DMS114 treated with DMSO at 0.1 percent for 48 hours (cell line): Measurements from ENCODE around the gene S100A4.
"Not testable (repeated sequence)": the region's sequence is repeated elsewhere in the genome, so short reads cannot be mapped to it uniquely, and the experiment has no call there.

Experiments used
- DNase-seq: peaks from one replicate; lab custom pipeline; 2025; ENCODE audit not compliant: unreplicated experiment; lab: John Stamatoyannopoulos, UW

The S100A4 gene

DNA sequence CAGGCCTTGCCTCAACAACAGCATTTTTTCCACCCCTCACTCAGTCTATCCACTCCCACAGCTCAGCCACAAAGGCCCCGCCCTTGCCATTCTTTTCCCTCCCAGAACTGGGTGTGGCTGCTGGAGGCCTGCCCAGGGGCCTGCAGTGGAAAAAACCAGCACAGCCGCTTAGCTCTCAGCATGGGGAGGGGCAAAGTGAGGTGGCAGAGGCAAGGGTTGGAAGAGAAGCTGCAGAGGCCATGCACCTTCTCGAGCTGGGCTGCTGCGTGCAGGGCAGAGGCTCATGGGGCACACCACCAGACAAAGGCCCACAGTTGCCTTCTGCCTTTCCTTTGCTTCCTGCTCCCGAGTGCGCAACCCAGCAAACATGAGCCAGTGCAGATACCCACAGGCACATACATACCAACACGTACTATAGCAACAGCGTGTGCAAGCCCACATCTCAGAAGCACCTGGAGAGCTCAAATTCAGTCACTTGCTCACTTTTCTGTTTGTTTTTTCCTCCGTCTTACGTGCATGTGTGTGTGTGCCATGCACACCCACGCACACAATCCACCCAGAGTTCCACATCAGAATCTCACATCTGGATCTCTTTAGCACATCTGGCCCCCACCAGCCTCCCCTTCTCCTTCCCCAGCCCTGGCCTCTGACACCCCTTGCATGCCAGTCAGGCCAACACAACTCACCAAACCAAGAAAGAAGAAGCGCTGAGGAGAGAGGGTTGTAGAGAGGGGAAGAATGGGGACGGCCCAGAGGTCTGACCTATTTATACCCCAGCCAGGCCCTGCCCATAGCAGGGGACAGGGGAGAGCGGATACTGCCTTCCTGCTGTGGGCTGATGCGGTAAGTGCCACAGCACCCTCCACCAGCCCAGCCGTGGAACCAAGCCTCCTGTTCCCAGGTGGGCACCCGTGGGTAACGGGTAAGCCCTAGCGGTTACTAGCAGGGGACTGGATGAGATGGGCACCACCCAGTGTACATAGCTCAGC lies at the start of gene S100A4:
TSS of gene S100A4 (minus strand) at position 740 of the 989 bp plus-strand sequence. CDS start 1,012 bp downstream, outside the sequence.
- DNase-seq = no peak

DNA sequence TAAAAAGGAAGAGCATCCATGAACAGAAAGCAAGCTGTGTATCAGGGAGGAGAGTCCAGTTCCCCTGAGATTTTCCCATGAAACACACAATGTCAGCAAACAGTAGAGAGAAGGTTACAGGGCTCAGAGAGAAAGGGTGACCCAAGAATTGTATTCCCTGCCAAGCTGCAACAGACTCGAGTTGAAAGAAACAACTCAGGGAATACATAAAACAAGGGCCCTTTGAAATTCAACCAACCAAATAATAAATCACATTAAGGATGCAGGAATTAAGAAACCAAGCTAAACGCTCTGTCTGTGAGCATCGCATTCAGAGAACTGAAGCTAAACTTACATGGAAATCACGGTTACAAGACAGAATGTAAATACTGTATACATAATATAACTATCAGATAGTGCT lies 47.1 kb upstream of the S100A4 start:
- no peak for DNase-seq

DNA sequence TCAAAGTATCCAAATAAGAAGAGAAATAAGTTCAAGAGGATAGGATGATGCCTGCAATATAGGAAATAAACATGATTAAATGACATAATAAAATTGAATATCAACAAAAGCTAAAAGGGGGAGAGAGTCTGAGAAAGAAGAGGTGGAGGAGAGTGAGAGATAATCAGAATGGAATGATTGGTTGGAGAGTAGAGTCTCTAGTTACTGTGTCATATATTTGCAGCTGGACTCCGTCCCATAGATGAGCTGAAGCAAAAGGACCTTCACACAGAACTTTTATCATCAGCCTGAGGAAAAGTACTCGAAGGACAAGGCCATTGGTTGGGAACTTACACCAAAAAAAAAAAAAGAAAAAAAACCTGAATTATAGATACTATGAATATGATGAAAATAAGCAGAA lies 42.9 kb upstream of the S100A4 start:
- no peak for DNase-seq

DNA sequence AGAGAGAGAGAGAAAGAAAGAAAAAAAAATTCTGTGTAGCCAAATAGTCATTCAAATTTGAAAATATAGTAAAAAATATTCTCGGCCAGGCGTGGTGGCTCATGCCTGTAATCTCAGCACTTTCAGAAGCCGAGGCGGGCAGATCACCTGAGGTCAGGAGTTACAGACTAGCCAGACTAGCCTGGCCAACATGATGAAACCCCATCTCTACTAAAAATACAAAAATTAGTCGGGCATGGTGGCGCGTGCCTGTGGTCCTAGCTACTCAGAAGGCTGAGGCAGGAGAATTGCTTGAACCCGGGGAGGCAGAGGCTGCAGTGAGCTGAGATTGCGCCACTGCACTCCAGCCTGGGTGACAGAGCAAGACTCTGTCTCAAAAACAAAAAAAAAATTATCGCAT lies 42.4 kb upstream of the S100A4 start:
- not testable (repeated sequence) for DNase-seq

DNA sequence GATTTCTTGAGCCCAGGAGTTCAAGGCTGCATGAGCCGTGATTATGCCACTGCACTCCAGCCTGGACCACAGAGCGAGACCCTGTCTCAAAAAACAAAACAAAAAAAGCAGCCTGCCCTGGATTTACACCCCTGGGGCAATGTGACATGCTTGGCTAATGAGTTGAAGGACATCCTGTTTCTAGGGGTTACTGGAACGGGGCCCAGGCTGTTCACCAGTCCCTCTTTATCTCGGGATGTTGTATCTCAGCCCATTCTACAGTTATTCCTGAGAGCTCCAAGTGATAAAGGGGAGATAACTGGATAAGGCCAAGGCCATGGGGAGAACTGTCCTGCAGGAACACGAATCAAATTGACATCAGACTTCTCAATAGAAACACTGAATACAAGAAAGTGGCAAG lies 41.7 kb upstream of the S100A4 start:
- no peak for DNase-seq

DNA sequence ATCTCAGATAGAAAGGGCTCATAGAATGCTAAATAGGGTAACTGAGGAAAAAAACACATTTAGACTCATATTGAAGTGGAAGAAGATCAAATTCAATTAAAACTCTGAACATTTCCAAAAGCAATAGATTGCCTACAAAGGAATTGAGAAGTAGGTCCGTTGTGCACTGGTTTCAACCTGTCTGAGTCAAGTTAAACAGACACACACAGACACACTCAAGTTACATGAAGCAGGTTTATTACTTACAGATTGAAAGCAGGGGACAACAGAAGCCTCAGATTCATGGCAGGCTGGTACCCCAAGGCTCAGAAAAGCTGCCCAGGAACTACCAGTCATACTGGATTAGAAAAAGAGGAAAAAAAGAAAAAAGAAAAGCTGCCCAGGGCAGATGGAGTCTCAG lies 40.7 kb upstream of the S100A4 start:
- no peak for DNase-seq

DNA sequence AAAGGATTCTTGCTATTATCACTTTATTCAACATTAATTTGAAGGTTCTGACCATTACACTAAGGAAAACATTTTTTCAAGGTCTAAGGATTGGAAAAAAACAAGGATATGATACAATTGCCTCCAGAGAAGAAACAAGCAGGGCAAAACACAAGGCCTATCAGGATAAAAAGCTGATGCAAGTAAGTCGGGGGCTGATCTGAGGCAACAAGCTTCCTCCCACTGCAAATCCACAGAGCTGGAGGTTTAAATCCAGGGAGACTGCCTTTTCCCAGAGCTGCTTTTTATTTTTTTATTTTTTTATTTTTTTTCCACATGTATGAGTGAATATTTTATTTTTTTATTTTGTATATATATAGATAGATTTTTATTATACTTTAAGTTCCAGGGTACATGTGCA lies 39.4 kb upstream of the S100A4 start:
- no peak for DNase-seq

DNA sequence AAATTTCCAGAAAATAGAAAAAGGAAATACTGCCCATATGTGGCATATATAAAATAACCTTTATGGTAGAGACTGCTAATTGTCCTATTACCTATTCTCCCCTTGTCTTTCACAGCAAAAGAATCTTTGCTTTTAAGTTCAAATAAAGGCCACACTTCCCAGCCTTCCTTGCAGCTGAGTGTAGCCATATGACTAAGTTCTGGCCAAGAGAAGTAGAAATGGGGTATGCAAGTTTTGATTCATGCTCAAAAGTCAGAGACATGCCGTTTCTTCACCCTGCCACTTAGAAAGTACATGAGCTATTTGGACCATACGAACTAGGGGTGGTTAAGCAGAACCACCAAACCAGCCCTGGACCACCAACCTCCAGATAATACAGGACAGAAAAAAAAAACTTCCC lies 38.4 kb upstream of the S100A4 start:
- DNase-seq = no peak

DNA sequence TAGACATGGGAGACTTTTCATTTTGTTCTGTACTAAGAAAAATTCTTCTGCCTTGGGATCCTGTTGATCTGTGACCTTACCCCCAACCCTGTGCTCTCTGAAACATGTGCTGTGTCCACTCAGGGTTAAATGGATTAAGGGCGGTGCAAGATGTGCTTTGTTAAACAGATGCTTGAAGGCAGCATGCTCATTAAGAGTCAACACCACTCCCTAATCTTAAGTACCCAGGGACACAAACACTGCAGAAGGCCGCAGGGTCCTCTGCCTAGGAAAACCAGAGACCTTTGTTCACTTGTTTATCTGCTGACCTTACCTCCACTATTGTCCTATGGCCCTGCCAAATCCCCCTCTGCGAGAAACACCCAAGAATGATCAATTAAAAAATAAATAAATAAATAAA lies 37.9 kb upstream of the S100A4 start:
- DNase-seq = not testable (repeated sequence)

DNA sequence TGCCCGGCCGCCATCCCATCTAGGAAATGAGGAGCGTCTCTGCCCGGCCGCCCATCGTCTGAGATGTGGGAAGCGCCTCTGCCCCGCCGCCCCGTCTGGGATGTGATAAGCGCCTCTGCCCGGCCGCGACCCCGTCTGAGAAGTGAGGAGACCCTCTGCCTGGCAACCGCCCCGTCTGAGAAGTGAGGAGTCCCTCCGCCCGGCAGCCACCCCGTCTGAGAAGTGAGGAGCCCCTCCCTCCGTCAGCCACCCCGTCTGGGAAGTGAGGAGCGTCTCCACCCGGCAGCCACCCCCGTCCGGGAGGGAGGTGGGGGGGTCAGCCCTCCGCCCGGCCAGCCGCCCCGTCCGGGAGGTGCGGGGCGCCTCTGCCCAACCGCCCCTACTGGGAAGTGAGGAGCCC lies 37.2 kb upstream of the S100A4 start:
- not testable (repeated sequence) for DNase-seq

DNA sequence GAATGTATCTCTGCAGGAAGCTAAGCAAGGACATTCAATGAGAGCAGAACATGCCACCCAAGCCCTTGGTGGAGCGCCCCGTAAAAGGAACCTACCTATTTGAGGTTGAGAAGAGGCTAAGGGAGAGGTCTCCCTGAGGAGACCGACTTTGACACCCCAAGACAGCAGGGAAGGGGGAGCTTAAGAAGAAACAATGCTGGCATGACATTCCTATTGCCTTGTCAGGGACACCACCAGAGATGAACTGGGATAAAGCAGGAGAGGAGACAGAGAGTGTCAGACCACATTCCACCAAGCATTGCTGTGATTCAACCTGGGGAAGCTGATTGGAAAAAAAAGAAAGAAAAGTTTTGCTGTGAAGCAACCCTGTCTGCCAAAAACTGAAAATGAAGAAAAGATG lies 33.3 kb upstream of the S100A4 start:
- DNase-seq = no peak

DNA sequence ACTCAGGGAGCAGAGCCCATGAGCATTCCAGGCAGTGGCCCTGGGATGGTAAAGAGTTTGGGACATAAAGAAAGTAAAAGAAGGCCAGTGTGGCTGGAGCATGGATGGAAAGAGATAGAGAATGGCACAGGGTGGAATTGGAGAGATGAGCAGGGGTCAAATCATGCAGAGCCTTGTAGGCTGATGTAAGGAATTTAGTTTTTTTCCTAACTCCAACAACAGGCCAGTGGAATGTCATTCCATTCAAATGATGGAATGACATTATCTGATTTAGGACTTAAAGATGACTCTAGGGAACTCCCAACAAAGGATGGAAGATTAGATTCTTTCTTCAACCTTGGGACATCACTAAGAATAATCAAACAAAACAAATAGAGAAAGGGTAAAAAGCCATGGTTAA lies 32.9 kb upstream of the S100A4 start:
- DNase-seq = no peak

DNA sequence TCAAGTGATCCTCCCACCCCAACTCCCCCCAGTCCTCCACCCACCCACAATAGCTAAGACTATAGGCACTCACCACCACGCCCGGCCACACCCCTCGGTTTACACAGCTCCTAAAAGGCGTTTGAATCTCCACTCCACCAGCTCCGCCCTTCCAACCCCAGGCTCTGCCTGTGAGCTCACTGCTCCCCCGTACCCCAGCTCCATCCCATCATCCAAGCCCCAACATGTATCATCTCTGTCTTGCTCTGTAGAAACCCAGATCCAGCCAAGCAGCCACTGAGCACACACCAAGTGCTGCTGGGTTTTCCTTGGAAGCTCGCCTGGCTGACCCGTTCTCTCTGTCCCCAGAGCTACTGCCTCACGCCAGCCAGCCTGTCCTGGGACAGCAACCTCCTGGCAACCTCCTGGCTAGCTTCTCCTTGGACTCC lies 32.0 kb upstream of the S100A4 start:
- no peak for DNase-seq

DNA sequence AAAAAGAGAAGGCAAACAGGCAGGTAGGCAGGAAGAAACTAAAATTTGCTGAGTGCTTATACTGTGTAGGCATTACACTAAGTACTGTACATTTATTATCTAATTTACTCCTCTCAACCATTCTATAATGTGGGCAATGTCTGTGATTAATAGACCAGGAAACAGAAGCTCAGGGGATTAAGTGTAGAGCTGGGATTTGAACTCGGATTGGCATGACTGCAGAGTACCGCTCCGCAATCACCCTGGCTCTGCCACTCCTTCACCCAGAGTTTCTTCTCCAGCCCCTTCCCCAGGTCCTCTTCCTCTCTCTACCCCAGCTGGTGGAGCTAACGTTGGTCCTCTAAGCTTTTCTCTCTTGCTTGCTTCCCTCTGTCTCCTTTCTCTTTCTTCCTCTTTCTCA lies 31.5 kb upstream of the S100A4 start:
- no peak for DNase-seq

DNA sequence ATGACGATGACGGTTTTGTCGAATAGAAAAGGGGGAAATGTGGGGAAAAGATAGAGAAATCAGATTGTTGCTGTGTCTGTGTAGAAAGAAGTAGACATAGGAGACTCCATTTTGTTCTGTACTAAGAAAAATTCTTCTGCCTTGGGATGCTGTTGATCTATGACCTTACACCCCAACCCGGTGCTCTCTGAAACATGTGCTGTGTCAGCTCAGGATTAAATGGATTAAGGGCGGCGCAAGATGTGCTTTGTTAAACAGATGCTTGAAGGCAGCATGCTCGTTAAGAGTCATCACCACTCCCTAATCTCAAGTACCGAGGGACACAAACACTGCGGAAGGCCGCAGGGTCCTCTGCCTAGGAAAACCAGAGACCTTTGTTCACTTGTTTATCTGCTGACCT lies 29.9 kb upstream of the S100A4 start:
- not testable (repeated sequence) for DNase-seq

DNA sequence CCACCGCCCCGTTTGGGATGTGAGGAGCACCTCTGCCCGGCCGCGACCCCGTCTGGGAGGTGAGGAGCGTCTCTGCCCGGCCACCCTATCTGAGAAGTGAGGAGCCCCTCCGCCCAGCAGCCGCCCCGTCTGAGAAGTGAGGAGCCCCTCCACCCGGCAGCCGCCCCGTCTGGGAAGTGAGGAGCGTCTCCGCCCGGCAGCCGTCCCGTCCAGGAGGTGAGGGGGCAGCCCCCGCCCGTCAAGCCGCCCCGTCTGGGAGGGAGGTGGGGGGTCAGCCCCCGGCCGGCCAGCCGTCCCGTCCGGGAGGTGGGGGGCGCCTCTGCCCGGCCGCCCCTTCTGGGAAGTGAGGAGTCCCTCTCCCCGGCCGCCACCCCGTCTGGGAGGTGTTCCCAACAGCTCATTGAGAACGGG lies 29.5 kb upstream of the S100A4 start:
- DNase-seq = not testable (repeated sequence)

DNA sequence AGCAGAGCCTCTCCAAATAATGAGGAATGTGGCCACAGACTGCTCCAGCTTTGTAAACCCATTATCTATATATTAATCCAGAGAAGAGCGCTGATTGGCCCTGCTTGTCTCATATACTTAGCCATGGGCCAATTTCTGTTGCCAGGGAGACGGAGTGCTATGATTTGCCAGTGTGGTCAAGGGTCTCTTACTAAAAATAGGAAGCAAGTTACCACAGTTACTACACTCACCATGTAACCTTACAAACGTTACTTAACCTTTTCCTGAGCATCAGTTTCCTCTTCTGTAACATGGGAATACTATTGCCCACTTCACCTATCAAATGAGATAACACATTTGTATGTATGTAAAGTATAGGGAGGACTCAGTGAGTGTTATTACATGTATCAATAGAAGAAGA lies 27.7 kb upstream of the S100A4 start:
- no peak for DNase-seq

DNA sequence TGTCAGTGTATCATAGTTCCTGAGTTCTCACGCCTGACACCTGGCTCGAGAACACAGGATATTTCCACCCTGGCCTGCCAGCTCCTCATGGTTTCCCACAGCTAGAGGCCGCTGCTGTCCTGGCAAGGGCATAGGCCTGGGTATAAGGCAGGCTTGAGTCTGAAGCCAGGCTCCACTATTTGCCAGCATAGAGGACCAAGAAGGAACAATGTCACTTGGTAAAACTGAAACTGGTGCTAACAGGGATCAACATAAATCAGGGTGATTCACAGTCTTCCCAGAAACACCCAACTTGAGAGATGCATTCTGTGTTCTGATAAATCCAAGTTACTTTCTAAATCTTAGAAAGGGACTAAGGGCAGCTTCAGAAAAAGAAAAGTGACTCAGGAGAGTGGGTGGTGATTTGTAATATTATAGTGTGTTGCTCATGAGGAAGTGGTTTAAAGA lies 27.0 kb upstream of the S100A4 start:
- peak; percentile 60 for DNase-seq

DNA sequence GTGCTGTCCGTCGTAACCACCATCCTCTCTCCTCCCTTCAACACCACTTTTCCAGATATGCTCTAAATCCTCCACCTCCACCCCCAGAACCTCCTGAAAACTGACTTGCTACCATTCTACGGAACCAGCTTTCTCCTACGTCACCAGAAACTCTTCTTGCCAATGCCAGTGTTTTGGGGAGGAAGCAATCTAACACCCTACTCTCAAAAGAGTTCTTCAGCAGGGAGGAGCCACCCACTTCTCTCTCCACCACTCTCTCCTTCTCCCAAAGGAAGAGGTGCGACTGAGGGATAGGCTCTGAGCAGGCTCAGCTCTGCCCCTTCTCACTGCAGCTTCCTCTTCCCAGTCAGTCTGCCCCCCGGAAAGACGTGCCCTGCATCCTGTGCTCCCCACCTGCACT lies 26.1 kb upstream of the S100A4 start:
- no peak for DNase-seq

DNA sequence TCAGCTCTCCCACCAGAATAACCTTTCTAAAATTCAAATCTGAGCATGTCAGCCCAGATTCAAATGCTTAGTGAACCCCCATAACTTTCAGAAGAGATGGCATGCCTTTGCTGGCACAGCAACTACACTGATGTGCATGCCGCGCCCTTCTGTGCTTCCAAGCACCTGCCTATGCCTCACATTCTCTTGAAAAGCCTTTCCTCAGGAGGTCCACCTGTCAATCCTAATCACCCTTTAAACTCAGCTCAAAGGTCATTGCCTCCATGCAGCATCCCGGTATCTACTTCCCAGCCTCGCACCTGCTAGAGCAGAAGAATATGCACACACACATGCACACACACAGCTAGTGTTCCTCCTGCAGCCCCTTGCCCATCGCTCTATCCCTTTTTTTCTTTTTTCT lies 25.3 kb upstream of the S100A4 start:
- DNase-seq = no peak

DNA sequence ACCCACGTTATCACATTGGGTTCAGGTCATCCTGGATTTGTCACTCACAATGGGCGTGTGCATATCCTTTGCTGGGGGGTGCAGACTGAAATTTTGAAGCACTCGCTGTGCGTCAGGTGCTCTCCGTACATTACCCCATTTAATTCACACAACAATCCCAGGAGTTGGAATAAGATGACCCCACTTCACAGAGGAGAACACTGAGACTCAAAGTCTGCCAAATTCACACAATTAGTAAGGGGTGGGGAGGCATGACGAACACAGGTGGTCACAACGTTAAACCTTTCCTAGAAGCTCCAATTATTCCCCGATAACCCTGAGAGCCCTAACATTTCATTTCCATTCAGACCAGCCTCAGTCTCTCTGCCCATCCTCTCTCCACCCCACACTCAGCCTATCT lies 23.9 kb upstream of the S100A4 start:
- DNase-seq = no peak

DNA sequence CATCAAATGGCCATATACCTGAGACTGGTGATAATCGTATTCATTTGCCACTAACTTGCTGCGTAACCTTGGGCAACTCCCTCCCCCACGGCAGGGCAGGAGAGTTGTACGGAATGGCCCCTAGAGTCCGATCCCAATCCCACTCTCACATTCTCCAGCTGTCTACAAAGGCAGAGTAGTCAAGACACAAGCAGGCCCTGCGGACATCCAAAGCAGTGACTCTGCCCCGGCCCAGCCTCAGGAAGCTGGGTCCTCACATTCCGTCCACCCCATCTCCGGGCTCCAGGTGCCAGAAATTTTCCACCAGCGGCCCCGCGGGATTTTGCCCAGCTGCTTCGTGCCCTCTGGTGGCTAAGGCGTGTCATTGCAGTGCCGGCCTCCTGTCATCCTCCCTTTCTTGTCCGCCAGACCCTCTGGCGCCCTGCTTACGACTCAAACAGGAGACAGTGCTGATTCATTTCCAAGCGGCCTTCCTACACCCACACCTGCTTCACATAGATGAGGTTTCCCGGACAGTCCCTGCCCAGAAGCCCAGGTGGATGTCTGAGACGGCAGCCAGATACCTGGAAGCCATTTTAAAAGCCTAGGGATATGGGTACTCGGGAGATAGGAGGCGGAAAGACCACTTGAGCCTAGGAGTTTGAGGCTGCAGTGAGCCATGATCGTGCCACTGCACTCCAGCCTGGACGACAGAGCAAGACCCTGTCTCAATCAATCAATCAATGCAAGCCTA lies 22.9 kb upstream of the S100A4 start:
- DNase-seq = peak; percentile 91
